RWPE2 (cell line): ENCODE measurements around the gene CCDC116.

Source experiments
- ATAC-seq: fragments of 200-7000 bp; cut with Tn5 transposase; 3 replicates; pipeline ENCODE4 v1.9.1; 2021; ENCODE audit warnings: low read depth
- DNase-seq: peaks from one replicate; pipeline ENCODE4 v3.0.0-alpha.2; 2020; ENCODE audit warnings: low spot score
- H3K27ac ChIP-seq: fragments of 450-650 bp; 2 replicates; pipeline ENCODE4 v1.5.1; 2017; ENCODE audit warnings: mild to moderate bottlenecking; ENCODE audit not compliant: poor library complexity, severe bottlenecking
- H3K27me3 ChIP-seq: fragments of 250-450 bp; sonication (Bioruptor Pico); 2 replicates; pipeline ENCODE4 v1.5.1; 2021; ENCODE audit warnings: mild to moderate bottlenecking, moderate library complexity; ENCODE audit not compliant: insufficient read depth, poor library complexity, severe bottlenecking
- H3K36me3 ChIP-seq: fragments of 250-450 bp; sonication (Bioruptor Pico); 2 replicates; pipeline ENCODE4 v1.5.1; 2020; ENCODE audit warnings: low read depth, mild to moderate bottlenecking, moderate library complexity
- H3K4me1 ChIP-seq: fragments of 250-450 bp; sonication (Bioruptor Pico); 2 replicates; pipeline ENCODE4 v1.5.1; 2021; ENCODE audit warnings: mild to moderate bottlenecking, moderate library complexity; ENCODE audit not compliant: insufficient read depth, poor library complexity, severe bottlenecking
- H3K4me3 ChIP-seq: fragments of 250-450 bp; sonication (Bioruptor Pico); 2 replicates; pipeline ENCODE4 v1.5.1; 2021; ENCODE audit warnings: mild to moderate bottlenecking, moderate library complexity; ENCODE audit not compliant: severe bottlenecking
- H3K9me3 ChIP-seq: fragments of 250-450 bp; sonication (Bioruptor Pico); 2 replicates; pipeline ENCODE4 v1.5.1; 2021; ENCODE audit warnings: mild to moderate bottlenecking, moderate library complexity; ENCODE audit not compliant: severe bottlenecking
- CTCF ChIP-seq: fragments of 450-650 bp; IDR thresholded peaks from one replicate; pipeline ENCODE4 v1.5.1; 2017; ENCODE audit warnings: mild to moderate bottlenecking, moderate library complexity; ENCODE audit not compliant: poor library complexity, severe bottlenecking

The CCDC116 gene

GRCh38 chr22:21621025-21621424 lies 11.5 kb upstream of the CCDC116 start:
- H3K27ac ChIP-seq: no peak overlapping the region
- H3K27me3 ChIP-seq: no peaks in the 10 kb centered on the region
- H3K4me1 ChIP-seq: no peaks in the 10 kb centered on the region
- TF ChIP-seq CTCF: no peak
- DNase-seq: no peak
- peaks cover 21% of the 10 kb centered on the region for H3K36me3 ChIP-seq
- H3K4me3 ChIP-seq: no peak overlapping the region
- peaks cover 5% of the 10 kb centered on the region for H3K9me3 ChIP-seq
- no peak for ATAC-seq

GRCh38 chr22:21622011-21622918 lies 10.3 kb upstream of the CCDC116 start:
- DNase-seq (no peak), ATAC-seq (no peak)
- no peak overlapping the region for H3K4me3 ChIP-seq
- H3K4me1 ChIP-seq: no peaks in the 10 kb centered on the region
- H3K27ac ChIP-seq: no peak overlapping the region
- H3K27me3 ChIP-seq: no peaks in the 10 kb centered on the region
- TF ChIP-seq CTCF: no peak
- peaks cover 5% of the 10 kb centered on the region for H3K9me3 ChIP-seq
- H3K36me3 ChIP-seq: peaks cover 22% of the 10 kb centered on the region

- Histone ChIP-seq H3K9me3 (peaks cover 5% of the 10 kb centered on the region), H3K27ac (no peak overlapping the region), H3K36me3 (peaks cover 30% of the 10 kb centered on the region), H3K27me3 (no peaks in the 10 kb centered on the region), H3K4me1 (no peaks in the 10 kb centered on the region), H3K4me3 (no peak overlapping the region)
- no peak for TF ChIP-seq CTCF
- ATAC-seq (no peak), DNase-seq (no peak)
Measured at GRCh38 chr22:21622919-21623647, 9.5 kb upstream of the CCDC116 start.

GRCh38 chr22:21623648-21623970 lies 9.0 kb upstream of the CCDC116 start:
- ATAC-seq: no peak
- Histone ChIP-seq H3K27me3 (no peaks in the 10 kb centered on the region), H3K27ac (no peak overlapping the region), H3K4me3 (no peak overlapping the region), H3K9me3 (peaks cover 5% of the 10 kb centered on the region), H3K36me3 (peaks cover 35% of the 10 kb centered on the region), H3K4me1 (no peaks in the 10 kb centered on the region)
- DNase-seq: no peak
- no peak for TF ChIP-seq CTCF
